RWPE2 (cell line): ENCODE results near the gene MAPT.
A peak's percentile ranks its signal among the peaks of the same experiment; 100 is the strongest.

Source experiments
- ATAC-seq: fragments of 200-7000 bp; cut with Tn5 transposase; 3 replicates; pipeline ENCODE4 v1.9.1; 2021; ENCODE audit warnings: low read depth
- DNase-seq: peaks from one replicate; pipeline ENCODE4 v3.0.0-alpha.2; 2020; ENCODE audit warnings: low spot score
- H3K27ac ChIP-seq: fragments of 450-650 bp; 2 replicates; pipeline ENCODE4 v1.5.1; 2017; ENCODE audit warnings: mild to moderate bottlenecking; ENCODE audit not compliant: poor library complexity, severe bottlenecking
- H3K27me3 ChIP-seq: fragments of 250-450 bp; sonication (Bioruptor Pico); 2 replicates; pipeline ENCODE4 v1.5.1; 2021; ENCODE audit warnings: mild to moderate bottlenecking, moderate library complexity; ENCODE audit not compliant: insufficient read depth, poor library complexity, severe bottlenecking
- H3K36me3 ChIP-seq: fragments of 250-450 bp; sonication (Bioruptor Pico); 2 replicates; pipeline ENCODE4 v1.5.1; 2020; ENCODE audit warnings: low read depth, mild to moderate bottlenecking, moderate library complexity
- H3K4me1 ChIP-seq: fragments of 250-450 bp; sonication (Bioruptor Pico); 2 replicates; pipeline ENCODE4 v1.5.1; 2021; ENCODE audit warnings: mild to moderate bottlenecking, moderate library complexity; ENCODE audit not compliant: insufficient read depth, poor library complexity, severe bottlenecking
- H3K4me3 ChIP-seq: fragments of 250-450 bp; sonication (Bioruptor Pico); 2 replicates; pipeline ENCODE4 v1.5.1; 2021; ENCODE audit warnings: mild to moderate bottlenecking, moderate library complexity; ENCODE audit not compliant: severe bottlenecking
- H3K9me3 ChIP-seq: fragments of 250-450 bp; sonication (Bioruptor Pico); 2 replicates; pipeline ENCODE4 v1.5.1; 2021; ENCODE audit warnings: mild to moderate bottlenecking, moderate library complexity; ENCODE audit not compliant: severe bottlenecking
- TF ChIP-seq, protein P1 (sequence below): fragments of 450-650 bp; IDR thresholded peaks from one replicate; pipeline ENCODE4 v1.5.1; 2017; ENCODE audit warnings: mild to moderate bottlenecking, moderate library complexity; ENCODE audit not compliant: poor library complexity, severe bottlenecking

The MAPT gene

DNA sequence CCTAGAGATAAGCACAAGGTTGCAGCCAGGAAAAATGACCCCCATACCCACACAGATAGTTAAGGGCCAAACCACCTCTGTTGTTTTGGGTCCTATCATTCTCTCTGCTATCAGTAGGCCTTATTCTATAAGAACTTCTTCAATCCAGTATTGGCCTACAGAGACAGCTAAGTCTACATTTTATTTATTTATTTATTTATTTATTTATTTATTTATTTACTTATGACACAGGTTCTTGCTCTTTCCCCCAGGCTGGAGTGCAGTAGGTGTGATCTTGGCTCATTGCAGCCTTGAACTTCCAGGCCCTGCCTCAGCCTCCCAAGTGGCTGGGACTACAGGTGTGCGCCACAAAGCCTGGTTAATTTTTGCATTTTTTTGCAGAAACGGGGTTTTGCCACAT is 7.5 kb upstream of the MAPT start:
- TF ChIP-seq, protein P1, sequence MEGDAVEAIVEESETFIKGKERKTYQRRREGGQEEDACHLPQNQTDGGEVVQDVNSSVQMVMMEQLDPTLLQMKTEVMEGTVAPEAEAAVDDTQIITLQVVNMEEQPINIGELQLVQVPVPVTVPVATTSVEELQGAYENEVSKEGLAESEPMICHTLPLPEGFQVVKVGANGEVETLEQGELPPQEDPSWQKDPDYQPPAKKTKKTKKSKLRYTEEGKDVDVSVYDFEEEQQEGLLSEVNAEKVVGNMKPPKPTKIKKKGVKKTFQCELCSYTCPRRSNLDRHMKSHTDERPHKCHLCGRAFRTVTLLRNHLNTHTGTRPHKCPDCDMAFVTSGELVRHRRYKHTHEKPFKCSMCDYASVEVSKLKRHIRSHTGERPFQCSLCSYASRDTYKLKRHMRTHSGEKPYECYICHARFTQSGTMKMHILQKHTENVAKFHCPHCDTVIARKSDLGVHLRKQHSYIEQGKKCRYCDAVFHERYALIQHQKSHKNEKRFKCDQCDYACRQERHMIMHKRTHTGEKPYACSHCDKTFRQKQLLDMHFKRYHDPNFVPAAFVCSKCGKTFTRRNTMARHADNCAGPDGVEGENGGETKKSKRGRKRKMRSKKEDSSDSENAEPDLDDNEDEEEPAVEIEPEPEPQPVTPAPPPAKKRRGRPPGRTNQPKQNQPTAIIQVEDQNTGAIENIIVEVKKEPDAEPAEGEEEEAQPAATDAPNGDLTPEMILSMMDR, result no peak
- Histone ChIP-seq H3K9me3 (no peaks in the 10 kb centered on the region), H3K4me3 (no peak overlapping the region), H3K27ac (no peak overlapping the region), H3K4me1 (no peaks in the 10 kb centered on the region), H3K36me3 (no peaks in the 10 kb centered on the region), H3K27me3 (no peaks in the 10 kb centered on the region)
- ATAC-seq, result no peak
- no peak for DNase-seq

DNA sequence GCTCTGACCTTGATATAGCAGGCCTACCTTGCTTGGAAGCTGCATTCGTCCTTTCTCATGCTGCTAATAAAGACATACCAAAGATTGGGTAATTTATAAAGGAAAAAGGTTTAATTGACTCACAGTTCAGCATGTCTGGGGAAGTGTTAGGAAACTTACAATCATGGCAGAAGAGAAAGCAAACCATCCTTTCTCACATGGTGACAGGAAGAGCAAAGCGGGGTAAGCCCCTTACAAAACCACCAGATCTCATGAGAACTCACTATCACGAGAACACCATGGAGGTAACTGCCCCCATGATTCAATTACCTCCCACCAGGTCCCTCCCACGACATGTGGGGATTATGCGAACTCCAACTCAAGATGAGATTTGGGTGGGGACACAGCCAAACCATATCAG is 6.0 kb upstream of the MAPT start:
- DNase-seq, result no peak
- Histone ChIP-seq H3K36me3 (no peaks in the 10 kb centered on the region), H3K4me1 (no peaks in the 10 kb centered on the region), H3K4me3 (no peak overlapping the region), H3K27me3 (no peaks in the 10 kb centered on the region), H3K9me3 (no peaks in the 10 kb centered on the region), H3K27ac (no peak overlapping the region)
- TF ChIP-seq, protein P1, result no peak
- no peak for ATAC-seq

DNA sequence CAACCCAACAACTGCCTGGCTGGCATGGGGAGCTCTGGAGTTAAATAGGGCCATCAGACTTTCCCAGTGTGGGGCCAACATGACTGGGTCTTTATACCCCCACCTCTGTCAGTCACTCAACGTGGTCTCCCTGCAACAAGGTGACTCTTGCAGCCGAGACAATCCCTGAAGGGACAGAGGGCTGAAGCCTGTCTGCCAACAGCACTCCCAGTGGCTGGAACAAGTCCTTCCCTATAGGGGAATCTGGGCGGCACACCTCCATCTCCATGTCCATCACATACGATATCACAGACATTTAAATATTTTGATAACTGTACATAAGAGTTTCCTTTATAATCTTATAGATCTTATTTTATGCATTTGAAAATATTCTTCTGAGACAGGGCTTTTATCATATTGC is 4.8 kb upstream of the MAPT start:
- Histone ChIP-seq H3K4me1 (no peaks in the 10 kb centered on the region), H3K4me3 (no peak overlapping the region), H3K9me3 (no peaks in the 10 kb centered on the region), H3K36me3 (no peaks in the 10 kb centered on the region), H3K27me3 (peaks cover under 1% of the 10 kb centered on the region), H3K27ac (no peak overlapping the region)
- ATAC-seq, result no peak
- TF ChIP-seq, protein P1, result peak; percentile 8
- DNase-seq, result no peak

DNA sequence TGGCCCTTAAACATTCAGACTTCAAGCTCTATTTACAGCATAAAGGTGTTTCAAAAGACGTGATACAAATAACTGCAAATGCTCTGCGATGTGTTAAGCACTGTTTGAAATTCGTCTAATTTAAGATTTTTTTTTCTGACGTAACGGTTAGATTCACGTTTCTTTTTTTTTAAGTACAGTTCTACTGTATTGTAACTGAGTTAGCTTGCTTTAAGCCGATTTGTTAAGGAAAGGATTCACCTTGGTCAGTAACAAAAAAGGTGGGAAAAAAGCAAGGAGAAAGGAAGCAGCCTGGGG is 681 bp upstream of the MAPT start:
- TF ChIP-seq, protein P1, result no peak
- no peak overlapping the region for H3K27ac ChIP-seq
- no peaks in the 10 kb centered on the region for H3K36me3 ChIP-seq
- ATAC-seq (no peak), DNase-seq (no peak)
- H3K27me3 ChIP-seq, result peaks cover 42% of the 10 kb centered on the region
- H3K4me1 ChIP-seq, result no peaks in the 10 kb centered on the region
- H3K9me3 ChIP-seq, result no peaks in the 10 kb centered on the region
- H3K4me3 ChIP-seq, result peak overlapping the region; percentile 40

GRCh38 chr17:45895304-45895968 is 1.1 kb downstream of the MAPT start:
- Histone ChIP-seq H3K9me3 (no peaks in the 10 kb centered on the region), H3K27ac (no peak overlapping the region), H3K4me1 (no peaks in the 10 kb centered on the region), H3K4me3 (peak overlapping the region; percentile 40), H3K27me3 (peaks cover 58% of the 10 kb centered on the region), H3K36me3 (no peaks in the 10 kb centered on the region)
- ATAC-seq (peak; percentile 17; the same call in 1 of the 3 replicates), DNase-seq (no peak)
- TF ChIP-seq, protein P1, result no peak
